Astrocyte of the spinal cord (primary cell): ENCODE measurements around the gene NDUFS3.
A peak's percentile ranks its signal among the peaks of the same experiment; 100 is the strongest.
"Not testable (repeated sequence)": the region's sequence is repeated elsewhere in the genome, so short reads cannot be mapped to it uniquely, and the experiment has no call there.

Experiments used
- DNase-seq: peaks from one replicate; pipeline ENCODE4 v3.0.0; 2011; ENCODE audit warnings: low read depth, low spot score
- H3K4me3 ChIP-seq: 2 replicates; pipeline ENCODE4 v1.5.1; 2011; ENCODE audit warnings: low read depth, mild to moderate bottlenecking, low read length, moderate library complexity
- CTCF ChIP-seq: IDR thresholded peaks from 2 replicates; pipeline ENCODE4 v1.5.1; 2012; ENCODE audit warnings: low read depth, mild to moderate bottlenecking, low read length, inconsistent platforms
- in situ Hi-C: cut with HindIII; loops from 2 replicates; pipeline ENCODE4 v1.10.0; 2017; ENCODE audit warnings: low sequenced_read_pairs

NDUFS3 gene

GRCh38 chr11:47578524-47579494 is at the start of gene NDUFS3, which contains the start of gene KBTBD4:
Gene NDUFS3, plus strand, starts transcription at chr11:47579074. Its CDS starts 18 bp downstream, at chr11:47579092.
Gene KBTBD4, minus strand, starts transcription at chr11:47578970. Its CDS starts 19 bp downstream, at chr11:47578951.
- in situ Hi-C loops: no loop called here
- peak; percentile 90 for DNase-seq
- H3K4me3 ChIP-seq: peak within 1 kb of the TSS; percentile 87
- TF ChIP-seq CTCF: no peak

DNA sequence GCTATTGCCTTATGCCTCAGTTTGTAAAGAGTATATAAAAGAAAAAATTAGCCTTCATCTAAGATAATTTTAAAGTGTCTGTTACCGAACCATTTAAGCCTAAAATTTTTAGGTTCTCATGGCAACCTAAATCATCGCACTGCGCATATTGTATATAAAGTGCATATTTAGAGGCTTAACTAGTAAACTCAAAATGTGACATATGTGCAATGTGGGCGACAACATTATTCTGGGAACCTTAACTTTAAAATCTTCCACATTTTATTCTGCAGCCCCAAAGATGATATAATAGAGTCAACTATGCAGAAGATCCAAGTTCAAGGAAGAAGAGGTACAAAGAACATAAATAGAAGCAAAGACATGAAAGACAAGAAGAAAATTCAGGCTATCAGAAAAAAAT is 48.9 kb upstream of the NDUFS3 start:
- in situ Hi-C loops: no loop called here
- TF ChIP-seq CTCF: no peak
- no peak for DNase-seq
- no peak overlapping the region for H3K4me3 ChIP-seq

DNA sequence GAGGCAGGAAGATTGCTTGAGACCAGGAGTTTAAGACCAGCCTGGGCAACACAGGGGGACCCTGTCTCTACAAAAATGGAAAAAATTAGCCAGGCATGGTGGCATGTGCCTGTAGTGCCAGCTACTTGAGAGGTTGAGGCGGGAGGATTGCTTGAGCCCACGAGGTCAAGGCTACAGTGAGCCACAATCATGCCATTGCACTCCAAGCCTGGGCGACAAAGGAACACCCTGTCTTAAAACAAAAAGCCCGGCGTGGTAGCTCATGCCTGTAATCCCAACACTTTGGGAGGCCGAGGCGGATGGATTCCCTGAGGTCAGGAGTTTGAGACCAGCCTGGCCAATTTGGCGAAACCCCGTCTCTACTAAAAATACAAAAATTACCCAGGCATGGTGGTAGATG is 48.2 kb upstream of the NDUFS3 start:
- H3K4me3 ChIP-seq, in situ Hi-C loops, DNase-seq: not testable (repeated sequence)

DNA sequence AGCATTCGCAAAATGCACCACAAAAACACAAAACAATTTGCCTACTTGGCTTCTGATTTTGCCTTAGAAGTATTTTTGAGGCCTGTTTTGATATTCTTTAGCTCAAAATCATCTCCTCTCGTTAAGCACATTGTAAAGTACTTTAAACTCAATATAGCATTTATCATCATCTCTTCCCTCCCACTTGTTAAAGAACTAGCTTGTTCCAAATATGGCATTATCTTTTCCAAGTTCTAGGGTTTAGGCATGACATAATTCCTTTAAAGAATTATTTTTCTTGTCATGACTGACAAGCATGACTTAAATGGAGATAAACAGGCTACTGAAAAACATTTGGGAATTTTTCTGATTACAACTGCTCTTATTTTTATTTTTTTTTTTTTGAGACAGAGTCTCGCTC is 47.2 kb upstream of the NDUFS3 start:
- DNase-seq: no peak
- TF ChIP-seq CTCF: no peak
- no peak overlapping the region for H3K4me3 ChIP-seq
- in situ Hi-C loops: no loop called here

- in situ Hi-C loops: no loop called here
- DNase-seq: no peak
- H3K4me3 ChIP-seq: no peak overlapping the region
- TF ChIP-seq CTCF: no peak
Observed at GRCh38 chr11:47532597-47533213, 46.2 kb upstream of the NDUFS3 start.

- H3K4me3 ChIP-seq: no peak overlapping the region
- in situ Hi-C loops: no loop called here
- no peak for TF ChIP-seq CTCF
- DNase-seq: peak; percentile 64
Observed at GRCh38 chr11:47533690-47534151, 45.2 kb upstream of the NDUFS3 start.
